Stimulated activated CD4-positive, alpha-beta T cell treated with anti-CD3 and anti-CD28 coated beads, Interleukin-12 subunit alpha, Interleukin-12 subunit beta, amount 100 ng/mL, for 4 hours (primary cell): ENCODE results near the gene MYL5.
"Not testable (repeated sequence)": the region's sequence is repeated elsewhere in the genome, so short reads cannot be mapped to it uniquely, and the experiment has no call there.

ENCODE experiments used
- DNase-seq: peaks from one replicate; pipeline ENCODE4 v3.0.0-alpha.2; 2020

MYL5 gene

GRCh38 chr4:687048-687970, 13.0 kb downstream of the MYL5 start:
- no peak for DNase-seq

GRCh38 chr4:687971-688853, 13.9 kb downstream of the MYL5 start:
- DNase-seq, result no peak

- DNase-seq, result no peak
Observed at GRCh38 chr4:688854-689681, 14.7 kb downstream of the MYL5 start, which contains the start of gene SLC49A3. Gene SLC49A3, minus strand, starts transcription at chr4:689151. Its CDS starts 24 bp downstream, at chr4:689127.

- no peak for DNase-seq
Observed at GRCh38 chr4:689723-690122, 15.4 kb downstream of the MYL5 start.

- no peak for DNase-seq
Observed at GRCh38 chr4:692771-693554, 18.6 kb downstream of the MYL5 start.

GRCh38 chr4:694341-694940, 20.1 kb downstream of the MYL5 start:
- DNase-seq, result not testable (repeated sequence)

- no peak for DNase-seq
Observed at GRCh38 chr4:699816-700580, 25.7 kb downstream of the MYL5 start.

GRCh38 chr4:700587-701264, 26.4 kb downstream of the MYL5 start:
- no peak for DNase-seq

GRCh38 chr4:702618-703048, 28.3 kb downstream of the MYL5 start:
- DNase-seq, result no peak

- DNase-seq, result no peak
Observed at GRCh38 chr4:703336-704197, 29.2 kb downstream of the MYL5 start.

GRCh38 chr4:704198-704891, 30.0 kb downstream of the MYL5 start:
- DNase-seq, result no peak

- no peak for DNase-seq
Observed at GRCh38 chr4:704971-705277, 30.6 kb downstream of the MYL5 start.

GRCh38 chr4:705278-706082, 31.1 kb downstream of the MYL5 start, which contains the start of gene PCGF3:
Gene PCGF3, plus strand, starts transcription at chr4:705832. Its CDS starts 27,849 bp downstream, at chr4:733681.
- peak; percentile 98 for DNase-seq

GRCh38 chr4:706083-706633, 31.8 kb downstream of the MYL5 start:
- DNase-seq, result not testable (repeated sequence)

- no peak for DNase-seq
Observed at GRCh38 chr4:706834-707598, 32.7 kb downstream of the MYL5 start.

GRCh38 chr4:707929-708630, 33.7 kb downstream of the MYL5 start:
- no peak for DNase-seq
